ENCODE data around the gene PCP4L1.

GRCh38 chr1:161309868-161310267 is 51.3 kb downstream of the PCP4L1 start, which contains the start of gene MPZ:
- no peak for TF ChIP-seq POLR2A (IDR thresholded peaks at IDR 0.05; ENCODE audit: borderline replicate concordance, extremely low read depth, insufficient read depth, insufficient read length)
- TF ChIP-seq MAX (IDR thresholded peaks at IDR 0.05), result no peak
- TF ChIP-seq, protein P1, sequence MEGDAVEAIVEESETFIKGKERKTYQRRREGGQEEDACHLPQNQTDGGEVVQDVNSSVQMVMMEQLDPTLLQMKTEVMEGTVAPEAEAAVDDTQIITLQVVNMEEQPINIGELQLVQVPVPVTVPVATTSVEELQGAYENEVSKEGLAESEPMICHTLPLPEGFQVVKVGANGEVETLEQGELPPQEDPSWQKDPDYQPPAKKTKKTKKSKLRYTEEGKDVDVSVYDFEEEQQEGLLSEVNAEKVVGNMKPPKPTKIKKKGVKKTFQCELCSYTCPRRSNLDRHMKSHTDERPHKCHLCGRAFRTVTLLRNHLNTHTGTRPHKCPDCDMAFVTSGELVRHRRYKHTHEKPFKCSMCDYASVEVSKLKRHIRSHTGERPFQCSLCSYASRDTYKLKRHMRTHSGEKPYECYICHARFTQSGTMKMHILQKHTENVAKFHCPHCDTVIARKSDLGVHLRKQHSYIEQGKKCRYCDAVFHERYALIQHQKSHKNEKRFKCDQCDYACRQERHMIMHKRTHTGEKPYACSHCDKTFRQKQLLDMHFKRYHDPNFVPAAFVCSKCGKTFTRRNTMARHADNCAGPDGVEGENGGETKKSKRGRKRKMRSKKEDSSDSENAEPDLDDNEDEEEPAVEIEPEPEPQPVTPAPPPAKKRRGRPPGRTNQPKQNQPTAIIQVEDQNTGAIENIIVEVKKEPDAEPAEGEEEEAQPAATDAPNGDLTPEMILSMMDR (IDR thresholded peaks at IDR 0.05 in 2 of 3, conservative IDR thresholded peaks at IDR 0.05 in 1 of 3; ENCODE audit: borderline replicate concordance in 1 of 3, insufficient read depth in 1 of 3, low read depth in 2 of 3, low read length in 2 of 3), result no peak
- TF ChIP-seq EZH2 (IDR thresholded peaks at IDR 0.05), result no peak
- no peak for TF ChIP-seq FOSL1 (IDR thresholded peaks at IDR 0.05; ENCODE audit: low read depth)
- no peak for TF ChIP-seq CBX3 (IDR thresholded peaks at IDR 0.05; ENCODE audit: low read depth)
- TF ChIP-seq ZNF274 (IDR thresholded peaks at IDR 0.05; ENCODE audit: low read depth, low read length), result no peak
- no peak for TF ChIP-seq SP1 (IDR thresholded peaks at IDR 0.05; ENCODE audit: low read depth)
- TF ChIP-seq POLR2AphosphoS5 (IDR thresholded peaks at IDR 0.05; ENCODE audit: low read depth, low read length), result no peak
- TF ChIP-seq, protein P2, sequence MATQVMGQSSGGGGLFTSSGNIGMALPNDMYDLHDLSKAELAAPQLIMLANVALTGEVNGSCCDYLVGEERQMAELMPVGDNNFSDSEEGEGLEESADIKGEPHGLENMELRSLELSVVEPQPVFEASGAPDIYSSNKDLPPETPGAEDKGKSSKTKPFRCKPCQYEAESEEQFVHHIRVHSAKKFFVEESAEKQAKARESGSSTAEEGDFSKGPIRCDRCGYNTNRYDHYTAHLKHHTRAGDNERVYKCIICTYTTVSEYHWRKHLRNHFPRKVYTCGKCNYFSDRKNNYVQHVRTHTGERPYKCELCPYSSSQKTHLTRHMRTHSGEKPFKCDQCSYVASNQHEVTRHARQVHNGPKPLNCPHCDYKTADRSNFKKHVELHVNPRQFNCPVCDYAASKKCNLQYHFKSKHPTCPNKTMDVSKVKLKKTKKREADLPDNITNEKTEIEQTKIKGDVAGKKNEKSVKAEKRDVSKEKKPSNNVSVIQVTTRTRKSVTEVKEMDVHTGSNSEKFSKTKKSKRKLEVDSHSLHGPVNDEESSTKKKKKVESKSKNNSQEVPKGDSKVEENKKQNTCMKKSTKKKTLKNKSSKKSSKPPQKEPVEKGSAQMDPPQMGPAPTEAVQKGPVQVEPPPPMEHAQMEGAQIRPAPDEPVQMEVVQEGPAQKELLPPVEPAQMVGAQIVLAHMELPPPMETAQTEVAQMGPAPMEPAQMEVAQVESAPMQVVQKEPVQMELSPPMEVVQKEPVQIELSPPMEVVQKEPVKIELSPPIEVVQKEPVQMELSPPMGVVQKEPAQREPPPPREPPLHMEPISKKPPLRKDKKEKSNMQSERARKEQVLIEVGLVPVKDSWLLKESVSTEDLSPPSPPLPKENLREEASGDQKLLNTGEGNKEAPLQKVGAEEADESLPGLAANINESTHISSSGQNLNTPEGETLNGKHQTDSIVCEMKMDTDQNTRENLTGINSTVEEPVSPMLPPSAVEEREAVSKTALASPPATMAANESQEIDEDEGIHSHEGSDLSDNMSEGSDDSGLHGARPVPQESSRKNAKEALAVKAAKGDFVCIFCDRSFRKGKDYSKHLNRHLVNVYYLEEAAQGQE (IDR thresholded peaks at IDR 0.05; ENCODE audit: low read depth), result no peak
- TF ChIP-seq ZFX (IDR thresholded peaks at IDR 0.05), result no peak
- TF ChIP-seq SRF (IDR thresholded peaks at IDR 0.05; ENCODE audit: low read depth), result no peak
- TF ChIP-seq CEBPB (IDR thresholded peaks at IDR 0.05; ENCODE audit: low read depth), result no peak

All from HCT116 (cell line).